ENCODE measurements around the gene DIP2B.

The DIP2B gene

GRCh38 chr12:50550530-50551223 lies 45.9 kb downstream of the DIP2B start:
- no peak overlapping the region for H3K9ac ChIP-seq (ENCODE audit: low read length)
- no peak overlapping the region for H3K4me3 ChIP-seq (ENCODE audit: low read length)
- H3K9me3 ChIP-seq (ENCODE audit: insufficient read depth, low read length) = no peaks in the 10 kb centered on the region
- H2AFZ ChIP-seq (ENCODE audit: low read depth, low read length) = no peak overlapping the region
- H3K36me3 ChIP-seq (replicated peaks; ENCODE audit: low read depth, low read length) = no peaks in the 10 kb centered on the region
- H4K20me1 ChIP-seq (ENCODE audit: insufficient read depth, low read length) = 0 out of 2 replicates have a peak, but pooled peaks cover 5% of the 10 kb centered on the region
- H3K4me2 ChIP-seq (ENCODE audit: low read length) = no peak overlapping the region
- TF ChIP-seq CTCF (IDR thresholded peaks at IDR 0.05; ENCODE audit: low read depth, low read length) = no peak
- TF ChIP-seq EZH2phosphoT487 (IDR thresholded peaks at IDR 0.05; ENCODE audit: low read depth) = no peak
- H3K27me3 ChIP-seq (ENCODE audit: low read depth, low read length) = no peaks in the 10 kb centered on the region
- no peak overlapping the region for H3K27ac ChIP-seq (ENCODE audit: low read length)
- 0 out of 2 replicates have a peak, but pooled peaks cover 3% of the 10 kb centered on the region for H3K4me1 ChIP-seq (ENCODE audit: low read length)
- peaks cover 4% of the 10 kb centered on the region; the same call in 1 of the 2 replicates for H3K79me2 ChIP-seq (ENCODE audit: low read length)

- Histone ChIP-seq H3K27ac (ENCODE audit: low read length) (no peak overlapping the region), H2AFZ (ENCODE audit: low read depth, low read length) (no peak overlapping the region), H3K4me2 (ENCODE audit: low read length) (no peak overlapping the region), H4K20me1 (ENCODE audit: insufficient read depth, low read length) (0 out of 2 replicates have a peak, but pooled peaks cover 5% of the 10 kb centered on the region), H3K9ac (ENCODE audit: low read length) (no peak overlapping the region), H3K79me2 (ENCODE audit: low read length) (peaks cover 4% of the 10 kb centered on the region; the same call in 1 of the 2 replicates), H3K36me3 (replicated peaks; ENCODE audit: low read depth, low read length) (no peaks in the 10 kb centered on the region), H3K4me1 (ENCODE audit: low read length) (0 out of 2 replicates have a peak, but pooled peaks cover 3% of the 10 kb centered on the region), H3K4me3 (ENCODE audit: low read length) (no peak overlapping the region), H3K9me3 (ENCODE audit: insufficient read depth, low read length) (no peaks in the 10 kb centered on the region), H3K27me3 (ENCODE audit: low read depth, low read length) (no peaks in the 10 kb centered on the region)
- TF ChIP-seq EZH2phosphoT487 (IDR thresholded peaks at IDR 0.05; ENCODE audit: low read depth) = no peak
- TF ChIP-seq CTCF (IDR thresholded peaks at IDR 0.05; ENCODE audit: low read depth, low read length) = no peak
These were observed 47.1 kb downstream of the DIP2B start for GRCh38 chr12:50551866-50552265.

- peaks cover 4% of the 10 kb centered on the region; the same call in 1 of the 2 replicates for H3K79me2 ChIP-seq (ENCODE audit: low read length)
These were observed 49.9 kb downstream of the DIP2B start for GRCh38 chr12:50554651-50555050.

More at GRCh38 chr12:50554651-50555050, 49.9 kb downstream of the DIP2B start:
- Histone ChIP-seq H3K9me3 (ENCODE audit: insufficient read depth, low read length) (no peaks in the 10 kb centered on the region), H3K9ac (ENCODE audit: low read length) (no peak overlapping the region), H3K36me3 (replicated peaks; ENCODE audit: low read depth, low read length) (no peaks in the 10 kb centered on the region), H3K4me1 (ENCODE audit: low read length) (peaks cover 14% of the 10 kb centered on the region), H4K20me1 (ENCODE audit: insufficient read depth, low read length) (peaks cover 14% of the 10 kb centered on the region; the same call in 1 of the 2 replicates), H3K4me2 (ENCODE audit: low read length) (no peak overlapping the region), H2AFZ (ENCODE audit: low read depth, low read length) (no peak overlapping the region), H3K27ac (ENCODE audit: low read length) (no peak overlapping the region), H3K4me3 (ENCODE audit: low read length) (no peak overlapping the region), H3K27me3 (ENCODE audit: low read depth, low read length) (no peaks in the 10 kb centered on the region)
- TF ChIP-seq EZH2phosphoT487 (IDR thresholded peaks at IDR 0.05; ENCODE audit: low read depth) (no peak), CTCF (IDR thresholded peaks at IDR 0.05; ENCODE audit: low read depth, low read length) (no peak)

Measured in OCI-LY3 (cell line).